Ascending aorta (tissue), 2 donors: Measurements from ENCODE around the gene TBC1D22B. TPM values are rescaled to one million over a fixed set of nuclear protein-coding genes. Genes with fewer than 3 reads are reported as not detected.

Experiments
- DNase-seq, 2 donors: peaks; one replicate each; pipeline ENCODE4 v3.0.0-alpha.2; 2019; ENCODE audit warnings: low spot score in 2 of 2
- H3K27ac ChIP-seq, 2 donors: fragments of 200-600 bp; sonication (generic); one replicate each; pipeline ENCODE4 v1.5.1; 2016 to 2017; ENCODE audit warnings: mild to moderate bottlenecking in 1 of 2
- H3K27me3 ChIP-seq: fragments of 200-600 bp; sonication (generic); one replicate; pipeline ENCODE4 v1.5.1; 2017
- H3K36me3 ChIP-seq, 2 donors: fragments of 200-600 bp; sonication (generic); one replicate each; pipeline ENCODE4 v1.5.1; 2016
- H3K4me1 ChIP-seq, 2 donors: fragments of 200-600 bp; sonication (generic); one replicate each; pipeline ENCODE4 v1.5.1; 2016 to 2017; ENCODE audit warnings: mild to moderate bottlenecking in 1 of 2
- H3K4me3 ChIP-seq, 2 donors: fragments of 200-600 bp; sonication (generic); one replicate each; pipeline ENCODE4 v1.5.1; 2016 to 2017; ENCODE audit warnings: mild to moderate bottlenecking in 1 of 2
- H3K9me3 ChIP-seq, 2 donors: fragments of 200-600 bp; sonication (generic); one replicate each; pipeline ENCODE4 v1.5.1; 2016
- intact Hi-C: fragments of 100-400 bp; cut with DNase I; formaldehyde crosslinking; loops from one replicate; pipeline ENCODE4 v1.15.1; 2023
- total RNA-seq: library from RNA; depleted of rRNA; stranded (reverse); fragments of >200 nt; gene quantifications from one replicate; pipeline ENCODE4 v1.1.0, GENCODE V29; 2016
- TF ChIP-seq, protein P1 (sequence below), 3 experiments: fragments of 200-600 bp in 2 of 3; fragments of 450-650 bp in 1 of 3; sonication (generic) in 2 of 3; IDR thresholded peaks; one replicate each; pipeline ENCODE4 v1.5.1; 2016 to 2019; ENCODE audit warnings: antibody characterized with exemption in 3 of 3, mild to moderate bottlenecking in 1 of 3, moderate library complexity in 1 of 3

The TBC1D22B gene
- total RNA-seq, 1 donor from 2014 or later: 11.1 TPM

DNA sequence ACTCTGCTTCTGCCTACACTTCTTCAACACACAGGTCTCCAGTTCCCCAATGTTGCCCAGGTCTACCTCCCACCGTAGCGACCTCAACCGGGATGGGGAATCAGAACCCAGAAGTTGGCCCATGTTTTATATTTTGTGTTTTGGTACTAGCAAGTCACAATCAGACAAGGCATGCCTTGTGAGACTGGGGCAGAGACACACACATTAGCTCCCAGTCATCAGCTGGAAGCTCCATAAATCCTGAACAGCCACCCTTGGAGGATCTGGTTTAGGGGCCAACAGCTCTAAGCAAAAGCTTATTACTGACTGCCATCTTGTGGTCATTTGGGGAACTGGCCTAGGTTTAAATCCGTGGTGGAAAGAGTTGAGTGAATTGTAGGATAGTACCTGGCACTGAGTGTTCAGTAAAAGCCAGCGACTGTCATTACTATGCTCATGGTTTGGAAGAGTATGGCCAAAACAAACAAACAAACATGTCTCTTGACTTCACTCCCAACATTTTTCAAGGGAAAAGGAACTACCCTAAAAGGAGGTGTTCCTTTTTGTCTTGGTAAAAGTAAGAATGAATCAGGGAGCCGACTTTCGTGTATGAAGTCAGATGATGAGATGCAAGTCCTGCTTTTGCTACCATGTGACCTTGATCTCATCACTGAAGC, 47.1 kb upstream of the TBC1D22B start:
- DNase-seq: peak in 1 of 2 donors; percentile 89
- intact Hi-C loops: loop anchor here (1.0 to 5.0 kb wide), 7 partner anchors 37 to 443 kb away; partner anchors contain the start of gene C6orf89

DNA sequence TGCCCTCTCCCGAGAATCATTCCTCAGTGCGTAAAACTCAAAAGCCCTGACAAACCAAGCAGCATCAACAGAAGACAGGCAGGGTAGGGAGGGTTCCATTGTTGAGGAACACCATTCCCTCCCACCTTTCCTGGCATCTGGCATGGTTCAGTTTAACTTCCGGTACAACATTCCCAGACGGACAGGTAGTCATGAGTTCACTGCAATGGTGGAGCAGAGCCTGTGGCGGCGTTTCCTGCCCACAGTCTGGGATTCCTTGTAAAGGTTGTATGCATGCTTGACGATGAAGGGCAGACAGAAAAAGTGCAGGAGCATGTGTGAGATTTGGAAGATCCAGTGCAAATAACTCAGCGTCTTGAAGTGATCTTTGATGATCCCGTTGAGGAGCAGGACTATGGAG, 45.3 kb upstream of the TBC1D22B start:
- no peak for DNase-seq
- TF ChIP-seq, protein P1, sequence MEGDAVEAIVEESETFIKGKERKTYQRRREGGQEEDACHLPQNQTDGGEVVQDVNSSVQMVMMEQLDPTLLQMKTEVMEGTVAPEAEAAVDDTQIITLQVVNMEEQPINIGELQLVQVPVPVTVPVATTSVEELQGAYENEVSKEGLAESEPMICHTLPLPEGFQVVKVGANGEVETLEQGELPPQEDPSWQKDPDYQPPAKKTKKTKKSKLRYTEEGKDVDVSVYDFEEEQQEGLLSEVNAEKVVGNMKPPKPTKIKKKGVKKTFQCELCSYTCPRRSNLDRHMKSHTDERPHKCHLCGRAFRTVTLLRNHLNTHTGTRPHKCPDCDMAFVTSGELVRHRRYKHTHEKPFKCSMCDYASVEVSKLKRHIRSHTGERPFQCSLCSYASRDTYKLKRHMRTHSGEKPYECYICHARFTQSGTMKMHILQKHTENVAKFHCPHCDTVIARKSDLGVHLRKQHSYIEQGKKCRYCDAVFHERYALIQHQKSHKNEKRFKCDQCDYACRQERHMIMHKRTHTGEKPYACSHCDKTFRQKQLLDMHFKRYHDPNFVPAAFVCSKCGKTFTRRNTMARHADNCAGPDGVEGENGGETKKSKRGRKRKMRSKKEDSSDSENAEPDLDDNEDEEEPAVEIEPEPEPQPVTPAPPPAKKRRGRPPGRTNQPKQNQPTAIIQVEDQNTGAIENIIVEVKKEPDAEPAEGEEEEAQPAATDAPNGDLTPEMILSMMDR (IDR thresholded peaks at IDR 0.05): no peak
- no peak overlapping the region for H3K27ac ChIP-seq
- no peaks in the 10 kb centered on the region for H3K27me3 ChIP-seq
- no peaks in the 10 kb centered on the region for H3K36me3 ChIP-seq
- no peaks in the 10 kb centered on the region for H3K9me3 ChIP-seq
- intact Hi-C loops: loop anchor here (5.0 kb wide), 1 partner anchor 445 kb away; no protein-coding TSS in a partner anchor
- no peaks in the 10 kb centered on the region for H3K4me1 ChIP-seq
- H3K4me3 ChIP-seq: no peak overlapping the region

More for the DNA sequence above, 47.1 kb upstream of the TBC1D22B start:
- H3K4me3 ChIP-seq: no peak overlapping the region
- H3K36me3 ChIP-seq: no peaks in the 10 kb centered on the region
- H3K27me3 ChIP-seq: no peaks in the 10 kb centered on the region
- TF ChIP-seq, protein P1 (IDR thresholded peaks at IDR 0.05): peak; percentile 91 to 98 (median 96)
- no peaks in the 10 kb centered on the region for H3K4me1 ChIP-seq
- H3K27ac ChIP-seq: no peak overlapping the region
- no peaks in the 10 kb centered on the region for H3K9me3 ChIP-seq

DNA sequence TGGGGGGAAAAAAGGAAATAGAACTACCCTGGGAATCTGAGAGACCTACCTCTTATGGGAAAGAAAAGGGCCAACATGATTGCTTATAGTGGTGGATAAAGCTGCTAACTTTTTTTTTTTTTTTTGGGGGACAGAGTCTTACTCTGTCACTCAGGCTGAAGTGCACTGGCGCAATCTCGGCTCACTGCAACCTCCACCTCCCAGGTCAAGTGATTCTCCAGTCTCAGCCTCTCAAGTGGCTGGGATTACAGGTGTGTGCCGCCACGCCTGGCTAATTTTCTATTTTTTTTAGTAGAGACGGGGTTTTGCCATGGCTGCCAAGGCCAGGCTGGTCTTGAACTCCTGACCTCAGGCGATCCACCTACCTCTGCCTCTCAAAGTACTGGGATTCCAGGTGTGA, 39.5 kb upstream of the TBC1D22B start:
- H3K27ac ChIP-seq: no peak overlapping the region
- DNase-seq: no peak
- H3K4me1 ChIP-seq: peaks cover 0 to 6% of the 10 kb centered on the region in 2 donors
- TF ChIP-seq, protein P1 (IDR thresholded peaks at IDR 0.05): no peak
- intact Hi-C loops: no loop called here
- no peaks in the 10 kb centered on the region for H3K9me3 ChIP-seq
- no peaks in the 10 kb centered on the region for H3K36me3 ChIP-seq
- no peaks in the 10 kb centered on the region for H3K27me3 ChIP-seq
- H3K4me3 ChIP-seq: no peak overlapping the region

DNA sequence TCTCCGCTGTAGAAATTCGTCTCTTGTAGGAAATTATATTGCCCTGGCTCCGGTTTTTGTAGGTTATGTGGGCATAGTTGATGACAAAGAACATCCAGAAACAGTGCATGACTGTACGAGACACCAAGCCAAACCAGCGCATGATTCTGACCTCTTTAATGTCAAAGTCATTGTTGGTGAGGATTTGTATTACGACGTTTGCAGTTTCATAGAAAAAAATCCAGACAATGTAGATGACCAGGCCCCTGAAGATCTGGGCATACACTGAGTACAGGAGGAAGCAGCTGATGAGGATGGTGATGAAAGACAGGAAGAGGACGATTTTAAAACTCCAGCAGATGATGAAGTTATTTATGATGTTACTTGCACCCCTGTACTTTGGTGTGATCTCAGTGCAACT, 39.1 kb upstream of the TBC1D22B start:
- Histone ChIP-seq H3K4me1 (peaks cover 0 to 6% of the 10 kb centered on the region in 2 donors), H3K27ac (no peak overlapping the region), H3K4me3 (no peak overlapping the region), H3K9me3 (no peaks in the 10 kb centered on the region), H3K36me3 (no peaks in the 10 kb centered on the region), H3K27me3 (no peaks in the 10 kb centered on the region)
- no peak for DNase-seq
- TF ChIP-seq, protein P1 (IDR thresholded peaks at IDR 0.05): no peak
- intact Hi-C loops: no loop called here

DNA sequence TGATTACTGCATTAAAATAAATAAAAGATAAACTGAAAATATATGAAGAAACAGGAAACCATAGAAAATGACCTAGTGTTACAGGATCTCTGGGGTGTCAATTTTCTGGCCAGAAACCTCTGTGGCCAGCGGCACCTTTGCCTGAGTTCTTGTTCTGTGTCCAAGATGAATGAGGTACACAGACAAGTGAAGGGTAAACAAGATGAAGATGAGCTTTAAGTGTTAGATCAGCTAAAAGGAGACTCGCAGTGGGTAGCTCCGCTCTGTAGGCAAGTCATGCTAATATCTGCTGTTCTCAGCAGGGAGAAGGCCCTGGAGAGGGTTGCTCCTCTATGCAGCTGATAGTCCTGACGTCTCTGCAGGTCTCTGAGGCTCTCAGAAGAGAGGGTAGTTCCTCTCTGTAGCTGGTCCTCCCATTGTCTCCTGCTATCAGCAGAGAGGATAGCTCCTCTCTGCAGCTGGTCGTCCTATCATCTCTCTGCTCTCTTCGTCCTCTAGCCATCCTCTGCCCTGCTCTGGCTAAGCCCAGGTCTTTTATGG, 35.9 kb upstream of the TBC1D22B start:
- H3K27ac ChIP-seq: peak overlapping the region; percentile 34 to 48
- peak overlapping the region; percentile 67 for H3K4me3 ChIP-seq
- H3K4me1 ChIP-seq: peaks cover 0 to 6% of the 10 kb centered on the region in 2 donors
- H3K36me3 ChIP-seq: no peaks in the 10 kb centered on the region
- DNase-seq: no peak
- no peaks in the 10 kb centered on the region for H3K9me3 ChIP-seq
- H3K27me3 ChIP-seq: no peaks in the 10 kb centered on the region
- TF ChIP-seq, protein P1 (IDR thresholded peaks at IDR 0.05): no peak
- intact Hi-C loops: loop anchor here (2.0 kb wide), 1 partner anchor 15 kb away; no protein-coding TSS in a partner anchor
